Adrenal gland (tissue), 5 donors: ENCODE measurements around the gene WASL.
A peak's percentile ranks its signal among the peaks of the same experiment; 100 is the strongest.

Experiments used
- POLR2A ChIP-seq, 2 donors: fragments of 450-650 bp; IDR thresholded peaks; one replicate each; pipeline ENCODE4 v1.6.1; 2017; ENCODE audit warnings: antibody characterized with exemption in 2 of 2, mild to moderate bottlenecking in 2 of 2, moderate library complexity in 1 of 2
- TF ChIP-seq, protein P1 (sequence below), 6 experiments: fragments of 450-650 bp in 4 of 6; fragments of 200-600 bp in 2 of 6; sonication (generic) in 1 of 6; IDR thresholded peaks; 1 replicate in 5 of 6; 2 replicates in 1 of 6; pipeline versions ENCODE4 v1.5.1 to v1.8.0; 2016 to 2021; ENCODE audit warnings: antibody characterized with exemption in 6 of 6, mild to moderate bottlenecking in 2 of 6, moderate library complexity in 1 of 6
- donor health status: DM: no; HTN: no; CAD: no.

DNA sequence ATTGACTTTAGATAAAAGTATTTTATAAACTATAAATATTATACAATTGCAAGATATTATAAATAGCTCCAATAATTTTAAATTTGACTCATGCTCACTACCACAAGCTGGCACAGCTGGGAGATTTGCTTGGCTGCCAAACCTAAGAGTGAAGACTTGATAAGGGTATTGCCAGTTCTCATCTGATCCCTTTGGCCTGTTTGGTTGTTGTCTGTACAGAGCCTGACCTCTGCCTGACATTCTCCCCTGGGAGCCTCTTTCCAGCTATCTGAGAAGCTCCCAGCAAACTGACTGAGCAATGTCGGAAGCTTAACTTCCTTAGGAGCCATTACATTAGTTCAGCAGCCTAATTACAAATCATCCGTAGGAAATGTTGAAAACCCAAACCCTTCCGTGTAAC is 103.3 kb downstream of the WASL start:
- peak in 1 of 2 donors; percentile 10 for TF ChIP-seq POLR2A (IDR thresholded peaks at IDR 0.05)
- TF ChIP-seq, protein P1, sequence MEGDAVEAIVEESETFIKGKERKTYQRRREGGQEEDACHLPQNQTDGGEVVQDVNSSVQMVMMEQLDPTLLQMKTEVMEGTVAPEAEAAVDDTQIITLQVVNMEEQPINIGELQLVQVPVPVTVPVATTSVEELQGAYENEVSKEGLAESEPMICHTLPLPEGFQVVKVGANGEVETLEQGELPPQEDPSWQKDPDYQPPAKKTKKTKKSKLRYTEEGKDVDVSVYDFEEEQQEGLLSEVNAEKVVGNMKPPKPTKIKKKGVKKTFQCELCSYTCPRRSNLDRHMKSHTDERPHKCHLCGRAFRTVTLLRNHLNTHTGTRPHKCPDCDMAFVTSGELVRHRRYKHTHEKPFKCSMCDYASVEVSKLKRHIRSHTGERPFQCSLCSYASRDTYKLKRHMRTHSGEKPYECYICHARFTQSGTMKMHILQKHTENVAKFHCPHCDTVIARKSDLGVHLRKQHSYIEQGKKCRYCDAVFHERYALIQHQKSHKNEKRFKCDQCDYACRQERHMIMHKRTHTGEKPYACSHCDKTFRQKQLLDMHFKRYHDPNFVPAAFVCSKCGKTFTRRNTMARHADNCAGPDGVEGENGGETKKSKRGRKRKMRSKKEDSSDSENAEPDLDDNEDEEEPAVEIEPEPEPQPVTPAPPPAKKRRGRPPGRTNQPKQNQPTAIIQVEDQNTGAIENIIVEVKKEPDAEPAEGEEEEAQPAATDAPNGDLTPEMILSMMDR (IDR thresholded peaks at IDR 0.05): no peak
